ENCODE results near the gene MIA.

The MIA gene

DNA sequence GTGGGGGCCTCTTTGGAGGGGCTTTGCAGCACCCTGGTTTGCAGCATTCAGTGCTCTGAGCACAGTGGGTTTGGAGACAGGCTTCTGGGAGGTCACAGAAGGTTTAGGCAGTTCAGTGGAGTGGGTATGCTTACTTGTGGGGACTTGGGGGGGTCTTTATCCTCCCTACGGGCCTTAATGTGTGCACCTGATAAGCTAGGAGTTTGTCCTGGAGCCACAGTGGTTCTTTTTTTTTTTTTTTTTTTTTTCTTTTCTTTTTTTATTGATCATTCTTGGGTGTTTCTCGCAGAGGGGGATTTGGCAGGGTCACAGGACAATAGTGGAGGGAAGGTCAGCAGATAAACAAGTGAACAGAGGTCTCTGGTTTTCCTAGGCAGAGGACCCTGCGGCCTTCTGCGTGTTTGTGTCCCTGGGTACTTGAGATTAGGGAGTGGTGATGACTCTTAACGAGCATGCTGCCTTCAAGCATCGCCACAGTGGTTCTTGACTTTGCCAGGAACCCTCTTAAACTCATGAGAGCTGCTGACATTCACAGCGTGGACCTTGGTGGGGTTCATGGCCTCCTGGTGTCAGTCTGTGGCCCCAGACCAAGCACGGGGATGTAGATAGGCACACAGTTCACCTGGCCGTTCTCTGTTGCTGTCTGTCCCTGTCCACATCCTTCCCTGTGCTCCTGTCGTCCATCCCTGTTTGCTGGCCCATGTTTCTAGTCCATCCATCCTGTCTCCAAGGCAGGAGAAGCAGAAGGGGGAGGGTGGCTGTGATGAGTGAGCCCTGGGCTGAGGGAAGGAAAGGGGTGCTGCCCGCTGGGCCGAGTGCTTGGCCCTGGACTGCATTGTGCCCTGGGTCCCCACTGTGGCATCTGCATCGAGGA is 26.3 kb downstream of the MIA start:
- Histone ChIP-seq H3K27me3 (ENCODE audit: insufficient read depth, poor library complexity, severe bottlenecking) (no peaks in the 10 kb centered on the region), H3K4me3 (replicated peaks; ENCODE audit: insufficient read depth, low read length) (no peak overlapping the region; the same call in 1 of the 2 replicates), H3K27ac (replicated peaks) (peak overlapping the region; percentile 36)
- TF ChIP-seq GABPA (IDR thresholded peaks at IDR 0.05; ENCODE audit: low read depth) (no peak), SPI1 (IDR thresholded peaks at IDR 0.05; ENCODE audit: borderline replicate concordance, low read depth) (no peak), POLR2AphosphoS5 (IDR thresholded peaks at IDR 0.05; ENCODE audit: low read depth) (peak; percentile 30; the same call in 1 of the 2 replicates)
- TF ChIP-seq, protein P1, sequence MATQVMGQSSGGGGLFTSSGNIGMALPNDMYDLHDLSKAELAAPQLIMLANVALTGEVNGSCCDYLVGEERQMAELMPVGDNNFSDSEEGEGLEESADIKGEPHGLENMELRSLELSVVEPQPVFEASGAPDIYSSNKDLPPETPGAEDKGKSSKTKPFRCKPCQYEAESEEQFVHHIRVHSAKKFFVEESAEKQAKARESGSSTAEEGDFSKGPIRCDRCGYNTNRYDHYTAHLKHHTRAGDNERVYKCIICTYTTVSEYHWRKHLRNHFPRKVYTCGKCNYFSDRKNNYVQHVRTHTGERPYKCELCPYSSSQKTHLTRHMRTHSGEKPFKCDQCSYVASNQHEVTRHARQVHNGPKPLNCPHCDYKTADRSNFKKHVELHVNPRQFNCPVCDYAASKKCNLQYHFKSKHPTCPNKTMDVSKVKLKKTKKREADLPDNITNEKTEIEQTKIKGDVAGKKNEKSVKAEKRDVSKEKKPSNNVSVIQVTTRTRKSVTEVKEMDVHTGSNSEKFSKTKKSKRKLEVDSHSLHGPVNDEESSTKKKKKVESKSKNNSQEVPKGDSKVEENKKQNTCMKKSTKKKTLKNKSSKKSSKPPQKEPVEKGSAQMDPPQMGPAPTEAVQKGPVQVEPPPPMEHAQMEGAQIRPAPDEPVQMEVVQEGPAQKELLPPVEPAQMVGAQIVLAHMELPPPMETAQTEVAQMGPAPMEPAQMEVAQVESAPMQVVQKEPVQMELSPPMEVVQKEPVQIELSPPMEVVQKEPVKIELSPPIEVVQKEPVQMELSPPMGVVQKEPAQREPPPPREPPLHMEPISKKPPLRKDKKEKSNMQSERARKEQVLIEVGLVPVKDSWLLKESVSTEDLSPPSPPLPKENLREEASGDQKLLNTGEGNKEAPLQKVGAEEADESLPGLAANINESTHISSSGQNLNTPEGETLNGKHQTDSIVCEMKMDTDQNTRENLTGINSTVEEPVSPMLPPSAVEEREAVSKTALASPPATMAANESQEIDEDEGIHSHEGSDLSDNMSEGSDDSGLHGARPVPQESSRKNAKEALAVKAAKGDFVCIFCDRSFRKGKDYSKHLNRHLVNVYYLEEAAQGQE (IDR thresholded peaks at IDR 0.05; ENCODE audit: insufficient replicate concordance, low read depth) = no peak
- TF ChIP-seq, protein P2, sequence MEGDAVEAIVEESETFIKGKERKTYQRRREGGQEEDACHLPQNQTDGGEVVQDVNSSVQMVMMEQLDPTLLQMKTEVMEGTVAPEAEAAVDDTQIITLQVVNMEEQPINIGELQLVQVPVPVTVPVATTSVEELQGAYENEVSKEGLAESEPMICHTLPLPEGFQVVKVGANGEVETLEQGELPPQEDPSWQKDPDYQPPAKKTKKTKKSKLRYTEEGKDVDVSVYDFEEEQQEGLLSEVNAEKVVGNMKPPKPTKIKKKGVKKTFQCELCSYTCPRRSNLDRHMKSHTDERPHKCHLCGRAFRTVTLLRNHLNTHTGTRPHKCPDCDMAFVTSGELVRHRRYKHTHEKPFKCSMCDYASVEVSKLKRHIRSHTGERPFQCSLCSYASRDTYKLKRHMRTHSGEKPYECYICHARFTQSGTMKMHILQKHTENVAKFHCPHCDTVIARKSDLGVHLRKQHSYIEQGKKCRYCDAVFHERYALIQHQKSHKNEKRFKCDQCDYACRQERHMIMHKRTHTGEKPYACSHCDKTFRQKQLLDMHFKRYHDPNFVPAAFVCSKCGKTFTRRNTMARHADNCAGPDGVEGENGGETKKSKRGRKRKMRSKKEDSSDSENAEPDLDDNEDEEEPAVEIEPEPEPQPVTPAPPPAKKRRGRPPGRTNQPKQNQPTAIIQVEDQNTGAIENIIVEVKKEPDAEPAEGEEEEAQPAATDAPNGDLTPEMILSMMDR (IDR thresholded peaks at IDR 0.05; ENCODE audit: insufficient read depth, low read length) = no peak
- no peak for DNase-seq (ENCODE audit: low read depth in 1 of 2, low spot score in 1 of 2)

DNA sequence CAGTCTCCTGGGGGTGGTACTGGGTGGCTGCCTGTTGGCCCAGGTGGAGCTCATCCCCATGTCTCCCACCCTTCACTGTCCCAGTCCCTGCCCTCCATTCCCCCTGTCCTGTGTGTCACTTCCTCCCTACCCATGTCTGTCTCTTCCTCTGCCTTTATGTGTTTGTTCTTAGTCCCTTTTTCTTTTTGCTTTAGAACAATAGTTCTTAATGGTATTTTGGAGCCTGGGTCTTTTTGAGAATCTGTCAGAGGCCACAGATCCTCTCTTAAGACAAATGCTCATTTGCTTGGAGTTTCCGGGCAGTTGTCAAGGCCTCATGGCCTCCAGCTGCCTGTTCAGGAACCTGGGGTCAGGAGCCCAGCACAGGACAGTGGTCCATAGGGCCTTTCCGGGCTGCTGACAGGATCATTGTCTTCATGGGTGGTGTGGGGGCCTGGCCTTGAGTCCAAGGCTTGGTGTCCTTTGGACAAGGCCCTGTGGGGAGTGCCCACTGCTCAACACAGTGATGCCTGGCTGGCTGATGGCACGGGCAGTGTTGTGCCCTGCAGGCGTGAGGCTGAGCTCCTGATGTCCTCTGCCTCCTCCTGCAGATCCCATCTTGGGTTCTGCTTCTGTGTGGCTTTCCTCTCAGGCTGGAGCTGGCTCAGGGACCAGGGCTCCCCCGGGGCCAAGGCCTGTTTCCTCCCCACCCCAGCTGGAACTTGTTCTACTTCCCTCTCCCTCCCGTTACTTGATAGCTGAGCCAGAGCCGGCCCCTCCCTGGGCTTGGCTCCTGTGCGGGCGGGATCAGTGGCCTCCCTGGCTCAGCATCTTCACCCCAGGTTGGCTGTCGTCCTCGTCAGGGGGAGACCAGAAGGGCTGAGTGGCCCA is 27.2 kb downstream of the MIA start:
- Histone ChIP-seq H3K27ac (replicated peaks) (peak overlapping the region; percentile 49), H3K27me3 (ENCODE audit: insufficient read depth, poor library complexity, severe bottlenecking) (no peaks in the 10 kb centered on the region), H3K4me3 (replicated peaks; ENCODE audit: insufficient read depth, low read length) (peak overlapping the region; percentile 23)
- TF ChIP-seq, protein P1 (IDR thresholded peaks at IDR 0.05; ENCODE audit: insufficient replicate concordance, low read depth) = no peak
- peak; percentile 51; the same call in 1 of the 2 replicates for TF ChIP-seq SPI1 (IDR thresholded peaks at IDR 0.05; ENCODE audit: borderline replicate concordance, low read depth)
- peak in 1 of 2 experiments; percentile 72 for DNase-seq (ENCODE audit: low read depth in 1 of 2, low spot score in 1 of 2)

DNA sequence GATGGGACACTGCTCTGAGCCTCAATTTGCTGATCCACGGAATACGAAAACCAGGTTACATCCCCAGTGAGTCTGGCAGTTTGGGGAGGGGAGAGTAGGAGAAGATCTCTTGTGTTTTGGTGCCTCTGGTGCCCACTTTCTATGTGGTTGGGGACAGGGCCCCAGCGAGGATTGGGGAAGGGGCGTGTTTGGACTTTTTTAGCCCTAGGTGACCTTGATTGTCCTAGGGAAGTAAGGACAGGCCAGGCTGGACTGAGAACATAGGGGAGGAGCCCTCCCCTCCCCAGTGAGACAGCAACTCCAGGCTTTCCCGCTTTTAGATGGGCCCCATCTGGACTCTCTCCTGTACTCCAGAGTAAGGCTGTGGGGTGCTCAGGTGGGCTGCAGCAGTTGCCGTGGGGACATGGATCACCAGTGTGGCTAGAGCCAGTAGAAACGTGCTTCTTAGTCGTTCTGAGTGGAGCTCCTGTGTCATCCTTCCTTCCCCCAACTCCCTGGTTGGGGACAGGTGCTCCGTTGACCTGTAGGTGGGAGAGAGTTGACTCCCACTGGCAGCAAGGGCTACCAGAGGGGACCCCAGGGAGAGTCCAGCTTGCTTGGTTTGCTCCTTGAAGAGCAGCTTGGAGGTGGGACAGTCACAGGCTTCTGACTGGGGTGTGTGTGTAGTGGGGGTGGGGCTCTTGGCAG is 28.0 kb downstream of the MIA start:
- no peak for DNase-seq (ENCODE audit: low read depth in 1 of 2, low spot score in 1 of 2)
- H3K4me3 ChIP-seq (replicated peaks; ENCODE audit: insufficient read depth, low read length) = peak overlapping the region; percentile 7
- H3K27ac ChIP-seq (replicated peaks) = peak overlapping the region; percentile 49
- H3K27me3 ChIP-seq (ENCODE audit: insufficient read depth, poor library complexity, severe bottlenecking) = no peaks in the 10 kb centered on the region
- TF ChIP-seq POLR2AphosphoS5 (IDR thresholded peaks at IDR 0.05; ENCODE audit: low read depth) (no peak), GABPA (IDR thresholded peaks at IDR 0.05; ENCODE audit: low read depth) (no peak), SPI1 (IDR thresholded peaks at IDR 0.05; ENCODE audit: borderline replicate concordance, low read depth) (no peak)
- TF ChIP-seq, protein P1 (IDR thresholded peaks at IDR 0.05; ENCODE audit: insufficient replicate concordance, low read depth) = no peak
- TF ChIP-seq, protein P2 (IDR thresholded peaks at IDR 0.05; ENCODE audit: insufficient read depth, low read length) = no peak

Measured in HL-60 (cell line).